ENCODE data around the gene IQGAP2.
"Not testable (repeated sequence)": the region's sequence is repeated elsewhere in the genome, so short reads cannot be mapped to it uniquely, and the experiment has no call there.

IQGAP2 gene

GRCh38 chr5:76545184-76545583 lies 142.1 kb downstream of the IQGAP2 start:
- DNase-seq = no peak

DNA sequence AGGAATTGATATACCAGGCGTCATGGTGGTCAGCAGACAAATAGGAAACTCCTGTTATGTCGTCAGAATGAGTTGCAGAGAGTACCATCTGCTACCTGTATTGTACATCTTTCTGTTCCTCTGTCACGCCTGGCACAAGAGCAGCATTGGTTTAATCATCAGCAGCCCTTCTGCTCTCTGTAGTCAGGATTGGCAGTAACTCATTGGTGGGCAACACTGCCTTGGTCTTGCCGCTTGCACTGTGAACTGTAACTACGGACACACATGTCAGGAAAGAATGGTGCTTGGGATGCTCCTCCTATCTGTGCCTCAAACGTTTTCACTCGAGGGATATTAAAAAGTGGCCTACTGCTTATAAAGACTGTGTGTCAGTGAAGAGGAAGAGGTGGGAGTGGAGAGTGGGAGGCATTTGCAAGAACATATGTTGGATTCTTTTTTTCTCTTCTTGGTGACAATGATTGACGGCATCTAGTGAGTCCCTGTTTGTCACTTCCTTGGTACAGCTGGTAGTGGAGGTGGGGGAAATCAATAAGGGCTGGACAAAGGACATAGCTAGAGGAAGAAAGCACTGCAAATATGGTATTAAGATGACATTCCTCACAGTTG lies 143.5 kb downstream of the IQGAP2 start:
- peak; percentile 47 to 51 for DNase-seq

GRCh38 chr5:76547242-76547890 lies 144.3 kb downstream of the IQGAP2 start:
- peak; percentile 59 to 61 for DNase-seq

DNA sequence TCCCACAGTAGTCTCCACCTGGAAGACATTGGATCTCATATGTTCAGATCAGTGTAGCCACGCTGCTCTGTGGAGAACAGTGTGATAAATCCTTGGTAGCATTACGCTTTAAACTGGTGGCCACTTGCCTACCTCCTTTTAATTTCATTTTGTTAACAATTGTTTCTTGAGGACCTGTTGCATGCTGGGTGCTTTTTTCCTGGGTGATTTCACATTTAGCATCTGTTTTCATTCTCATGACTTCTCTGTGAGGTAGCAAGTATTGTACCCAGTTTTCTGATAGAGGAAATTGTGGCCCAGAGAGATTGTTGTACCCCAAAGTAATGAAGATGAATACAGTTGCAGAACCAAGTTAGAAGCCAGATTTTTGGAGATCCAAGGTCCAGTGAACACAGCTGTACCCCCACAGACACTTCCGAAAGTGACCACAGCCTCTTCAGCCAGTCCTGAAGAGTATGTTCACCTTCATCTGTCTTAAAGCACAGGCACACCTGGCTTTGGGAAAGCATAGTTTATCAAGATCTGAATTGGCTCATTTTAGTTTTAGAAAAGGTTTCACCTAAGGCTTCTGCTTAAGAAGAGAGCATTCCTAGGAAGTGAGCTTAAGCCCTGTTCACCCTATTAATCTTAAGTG lies 144.9 kb downstream of the IQGAP2 start:
- no peak for DNase-seq

GRCh38 chr5:76548525-76549229 lies 145.6 kb downstream of the IQGAP2 start:
- no peak for DNase-seq

- DNase-seq = not testable (repeated sequence)
Measured at GRCh38 chr5:76550881-76551280, 147.8 kb downstream of the IQGAP2 start.

GRCh38 chr5:76552546-76552945 lies 149.5 kb downstream of the IQGAP2 start:
- DNase-seq = no peak

GRCh38 chr5:76553251-76553650 lies 150.2 kb downstream of the IQGAP2 start:
- DNase-seq = no peak

- no peak for DNase-seq
Measured at GRCh38 chr5:76555114-76555513, 152.0 kb downstream of the IQGAP2 start.

GRCh38 chr5:76555717-76556116 lies 152.6 kb downstream of the IQGAP2 start:
- no peak for DNase-seq

GRCh38 chr5:76556511-76557221 lies 153.6 kb downstream of the IQGAP2 start:
- no peak for DNase-seq

GRCh38 chr5:76560952-76561891 lies 158.1 kb downstream of the IQGAP2 start:
- no peak for DNase-seq

- no peak for DNase-seq
Measured at GRCh38 chr5:76561959-76562358, 158.9 kb downstream of the IQGAP2 start.

DNA sequence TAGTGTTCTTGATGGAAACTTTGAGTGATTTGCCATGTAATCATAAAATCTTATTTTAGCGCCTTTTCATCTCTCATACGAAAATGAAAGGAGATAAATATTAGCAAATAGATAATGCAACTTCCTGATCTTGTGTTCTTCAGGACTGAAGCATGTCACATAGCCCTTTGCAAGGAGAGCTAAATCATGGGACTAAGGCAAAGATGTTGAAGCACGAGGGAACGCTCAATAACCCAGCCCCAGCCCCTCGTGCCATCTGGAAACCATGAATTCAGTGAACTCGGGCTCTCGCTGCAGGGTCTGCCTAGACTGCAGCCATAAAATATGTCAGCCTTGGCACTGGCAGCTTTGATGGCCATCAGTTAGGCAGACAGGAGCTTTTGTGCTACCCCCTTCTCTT lies 161.9 kb downstream of the IQGAP2 start:
- DNase-seq = no peak

DNA sequence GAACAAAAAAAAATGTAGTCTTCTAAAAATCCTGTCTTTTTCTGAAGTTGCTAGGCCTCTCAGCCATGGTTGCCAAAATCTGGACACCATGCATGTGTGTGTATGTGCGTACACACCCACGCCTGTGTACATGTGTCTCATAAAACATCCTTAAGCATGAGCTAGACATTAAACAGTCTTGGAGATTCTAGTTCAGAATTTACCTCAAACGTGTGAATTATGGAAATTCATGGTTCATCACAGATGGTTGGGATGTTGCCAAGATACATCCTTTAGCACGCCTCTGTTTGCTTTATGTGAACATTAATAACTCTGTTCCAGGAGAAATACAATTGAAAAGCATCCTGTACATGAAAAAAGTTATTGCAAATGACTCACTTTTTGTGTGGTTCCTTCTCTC lies 167.1 kb downstream of the IQGAP2 start:
- DNase-seq = no peak

- no peak for DNase-seq
Measured at GRCh38 chr5:76571559-76571958, 168.5 kb downstream of the IQGAP2 start.

- DNase-seq = no peak
Measured at GRCh38 chr5:76576450-76576849, 173.4 kb downstream of the IQGAP2 start.

DNA sequence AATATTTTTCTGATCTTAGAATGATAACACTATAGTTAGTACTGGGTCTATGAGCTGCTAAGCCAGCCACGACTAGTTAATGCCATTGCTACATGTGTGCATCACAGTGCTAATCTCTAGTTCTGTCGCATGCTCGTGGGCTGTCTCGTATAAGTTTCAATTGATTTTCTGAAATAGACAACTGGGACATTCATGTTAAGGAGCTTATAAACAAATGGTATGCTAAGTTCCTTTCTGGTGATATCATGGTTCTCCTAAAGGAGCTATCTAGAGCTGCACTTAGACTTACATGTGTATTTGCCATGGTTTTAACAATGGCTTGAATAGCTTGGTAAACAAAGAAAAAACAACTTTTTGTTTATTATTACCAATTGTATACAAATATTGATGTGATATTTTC lies 173.9 kb downstream of the IQGAP2 start:
- no peak for DNase-seq

- DNase-seq = peak in 1 of 2 experiments; percentile 36
Measured at GRCh38 chr5:76579166-76579937, 176.3 kb downstream of the IQGAP2 start.

GRCh38 chr5:76580981-76581380 lies 177.9 kb downstream of the IQGAP2 start:
- no peak for DNase-seq

Measured in activated T-cell treated with anti-CD3 and anti-CD28 coated beads, Interleukin-2, amount 50 U/mL, for 48 hours (primary cell).